A549 (cell line): ENCODE measurements around the gene NINJ1. TPM values are rescaled to one million over a fixed set of nuclear protein-coding genes. Genes with fewer than 3 reads are reported as not detected.
A peak's percentile ranks its signal among the peaks of the same experiment; 100 is the strongest.

Experiments used
- ATAC-seq, 2 experiments: fragments of 200-7000 bp in 1 of 2; fragments of >200 bp in 1 of 2; cut with Nextera tagmentation in 1 of 2; cut with Tn5 transposase in 1 of 2; 3 replicates each; pipeline versions ENCODE4 v1.8.0 to v1.9.1; 2018 to 2020; ENCODE audit warnings: mild to moderate bottlenecking in 1 of 2, moderate library complexity in 1 of 2
- CTCF ChIA-PET: fragments of 300-600 bp; sonication (Branson Sonifier 250); formaldehyde crosslinking; extraction: SDS; loops from one replicate; lab custom pipeline; 2021; ENCODE audit warnings: antibody characterized with exemption, inconsistent platforms; lab: Yijun Ruan, JAX
- POLR2A ChIA-PET: fragments of 350-600 bp; formaldehyde crosslinking; extraction: SDS; loops from one replicate; lab custom pipeline; 2021; ENCODE audit warnings: antibody characterized with exemption, inconsistent platforms; lab: Yijun Ruan, JAX
- DNase-seq, 2 experiments: peaks; one replicate each; pipeline versions ENCODE4 v3.0.0 to v3.0.0-alpha.2; 2011 to 2016; ENCODE audit warnings: low read depth in 1 of 2, low spot score in 1 of 2
- FAIRE-seq: peaks from 2 replicates; lab custom pipeline; 2011; peaks lifted over from hg19 to GRCh38; lab: Jason Lieb, UNC
- H3K27ac ChIP-seq, 2 experiments: fragments of >200 bp; sonication (Bioruptor Twin); formaldehyde crosslinking; 3 replicates each; pipeline ENCODE4 v1.5.1; 2016 to 2017
- H3K4me1 ChIP-seq: fragments of >200 bp; sonication (Bioruptor Twin); formaldehyde crosslinking; 3 replicates; pipeline ENCODE4 v1.6.1; 2016
- H3K4me2 ChIP-seq: fragments of >200 bp; sonication (Bioruptor Twin); formaldehyde crosslinking; 3 replicates; pipeline ENCODE4 v1.6.1; 2016
- H3K4me3 ChIP-seq: fragments of >200 bp; sonication (Bioruptor Twin); formaldehyde crosslinking; 3 replicates; pipeline ENCODE4 v1.5.1; 2016
- H3K9me3 ChIP-seq: fragments of >200 bp; sonication (Bioruptor Twin); formaldehyde crosslinking; 3 replicates; pipeline ENCODE4 v1.6.1; 2016
- BHLHE40 ChIP-seq: IDR thresholded peaks from 2 replicates; pipeline ENCODE4 v1.6.1; 2012; ENCODE audit warnings: low read depth, low read length, inconsistent platforms
- CBX8 ChIP-seq: fragments of 200-600 bp; sonication (generic); IDR thresholded peaks from 2 replicates; pipeline ENCODE4 v1.6.1; 2016
- CHD4 ChIP-seq: fragments of 200-600 bp; sonication (generic); IDR thresholded peaks from 2 replicates; pipeline ENCODE4 v1.6.1; 2016; ENCODE audit warnings: antibody characterized with exemption, mild to moderate bottlenecking, borderline replicate concordance
- EP300 ChIP-seq, 2 experiments: fragments of >200 bp; sonication (Bioruptor Twin); formaldehyde crosslinking; IDR thresholded peaks; 2 replicates in 1 of 2; 3 replicates in 1 of 2; pipeline ENCODE4 v1.6.1; 2016 to 2017
- ESRRA ChIP-seq: fragments of 150-350 bp; IDR thresholded peaks from 2 replicates; pipeline ENCODE4 v1.6.1; 2014; ENCODE audit warnings: mild to moderate bottlenecking, low read length, borderline replicate concordance
- FOSL2 ChIP-seq, 2 experiments: fragments of 450-650 bp in 1 of 2; fragments of >200 bp in 1 of 2; sonication (Bioruptor Twin) in 1 of 2; formaldehyde crosslinking; IDR thresholded peaks; 2 replicates each; pipeline versions ENCODE4 v1.5.0 to v1.6.1; 2016 to 2020; ENCODE audit warnings: mild to moderate bottlenecking in 1 of 2, moderate library complexity in 1 of 2
- FOXS1 ChIP-seq: fragments of 250-450 bp; sonication (Bioruptor Pico); IDR thresholded peaks from 2 replicates; pipeline ENCODE4 v1.5.0; 2020; ENCODE audit warnings: mild to moderate bottlenecking, moderate library complexity
- GATA3 ChIP-seq: IDR thresholded peaks from 2 replicates; pipeline ENCODE4 v1.6.1; 2012; ENCODE audit warnings: borderline replicate concordance
- HEYL ChIP-seq: fragments of 250-450 bp; sonication (Bioruptor Pico); IDR thresholded peaks from 2 replicates; pipeline ENCODE4 v1.8.0; 2021; ENCODE audit warnings: mild to moderate bottlenecking, moderate library complexity
- HOXA7 ChIP-seq: fragments of 250-450 bp; sonication (Bioruptor Pico); IDR thresholded peaks from 2 replicates; pipeline ENCODE4 v1.5.0; 2020; ENCODE audit warnings: mild to moderate bottlenecking, moderate library complexity
- KDM1A ChIP-seq: fragments of 200-600 bp; sonication (generic); IDR thresholded peaks from 2 replicates; pipeline ENCODE4 v1.6.1; 2016; ENCODE audit warnings: low read depth, mild to moderate bottlenecking
- MAZ ChIP-seq: fragments of 150-350 bp; IDR thresholded peaks from 2 replicates; pipeline ENCODE4 v1.6.1; 2014; ENCODE audit warnings: antibody characterized with exemption, low read depth, low read length, borderline replicate concordance
- MYC ChIP-seq: IDR thresholded peaks from 2 replicates; pipeline ENCODE4 v1.6.1; 2012; ENCODE audit warnings: mild to moderate bottlenecking, inconsistent platforms, low read length, improper control_type of control experiment, borderline replicate concordance
- NFE2L2 ChIP-seq: fragments of 150-350 bp; conservative IDR thresholded peaks from 2 replicates; pipeline ENCODE4 v1.6.1; 2014; ENCODE audit warnings: low read length
- NPAS2 ChIP-seq: fragments of 250-450 bp; sonication (Bioruptor Pico); IDR thresholded peaks from 2 replicates; pipeline ENCODE4 v1.8.0; 2022; ENCODE audit warnings: mild to moderate bottlenecking, moderate library complexity, borderline replicate concordance
- RAD21 ChIP-seq, 2 experiments: fragments of >200 bp in 1 of 2; sonication (Bioruptor Twin) in 1 of 2; formaldehyde crosslinking in 1 of 2; IDR thresholded peaks in 1 of 2; conservative IDR thresholded peaks in 1 of 2; 2 replicates in 1 of 2; 3 replicates in 1 of 2; pipeline ENCODE4 v1.6.1; 2012 to 2018; ENCODE audit warnings: inconsistent platforms in 1 of 2
- RARB ChIP-seq: fragments of 250-450 bp; sonication (Bioruptor Pico); IDR thresholded peaks from 2 replicates; pipeline ENCODE4 v1.8.0; 2021; ENCODE audit warnings: mild to moderate bottlenecking, moderate library complexity
- RNF2 ChIP-seq: fragments of 200-600 bp; sonication (generic); IDR thresholded peaks from 2 replicates; pipeline ENCODE4 v1.6.1; 2016; ENCODE audit warnings: low read depth, mild to moderate bottlenecking, antibody characterized with exemption, moderate library complexity, borderline replicate concordance
- SREBF2 ChIP-seq: fragments of 450-650 bp; IDR thresholded peaks from 2 replicates; pipeline ENCODE4 v1.6.1; 2014; ENCODE audit warnings: mild to moderate bottlenecking, moderate library complexity
- TP53 ChIP-seq: fragments of 250-450 bp; sonication (Bioruptor Pico); IDR thresholded peaks from 2 replicates; pipeline ENCODE4 v1.5.0; 2021; ENCODE audit warnings: mild to moderate bottlenecking, moderate library complexity
- ZC3H11A ChIP-seq: fragments of 450-650 bp; IDR thresholded peaks from 2 replicates; pipeline ENCODE4 v1.6.1; 2014; ENCODE audit warnings: antibody characterized with exemption, mild to moderate bottlenecking
- ZFP36 ChIP-seq: fragments of 450-650 bp; IDR thresholded peaks from 2 replicates; pipeline ENCODE4 v1.6.1; 2014; ENCODE audit warnings: borderline replicate concordance; ENCODE audit not compliant: partially characterized antibody
- ZSCAN20 ChIP-seq: fragments of 250-450 bp; sonication (Bioruptor Pico); IDR thresholded peaks from 2 replicates; pipeline ENCODE4 v1.8.0; 2022; ENCODE audit warnings: mild to moderate bottlenecking, moderate library complexity
- WGBS: methylation state at CpG from one replicate; pipeline ENCODE4 v1.1.6; 2017; ENCODE audit errors: missing lambda C conversion rate; 5-methylcytosine and 5-hydroxymethylcytosine counted together
- polyA plus RNA-seq, 4 experiments: library from polyadenylated mRNA; depleted of rRNA in 3 of 4; stranded (reverse); fragments of >200 nt; fragmentation: RNase III in 1 of 4; extraction: RNeasy Plus Mini Kit Qiagen cat#74134 plus additional on column Dnase treatment in 1 of 4; gene quantifications; 2 replicates in 3 of 4; 3 replicates in 1 of 4; pipeline ENCODE4 v1.2.3, GENCODE V29; 2011 to 2017
- TF ChIP-seq, protein P1 (sequence below): IDR thresholded peaks from 2 replicates; pipeline ENCODE4 v1.6.1; 2012; ENCODE audit warnings: low read depth, borderline replicate concordance
- TF ChIP-seq, protein P2 (sequence below): fragments of >200 bp; sonication (Bioruptor Twin); formaldehyde crosslinking; IDR thresholded peaks from 3 replicates; pipeline ENCODE4 v1.6.1; 2016
- TF ChIP-seq, protein P3 (sequence below): IDR thresholded peaks from 2 replicates; pipeline ENCODE4 v1.6.1; 2012

NINJ1 gene
- polyA plus RNA-seq, 2 of the 4 experiments (the other 2 are of a cell fraction): 27.0 to 60.4 TPM

DNA sequence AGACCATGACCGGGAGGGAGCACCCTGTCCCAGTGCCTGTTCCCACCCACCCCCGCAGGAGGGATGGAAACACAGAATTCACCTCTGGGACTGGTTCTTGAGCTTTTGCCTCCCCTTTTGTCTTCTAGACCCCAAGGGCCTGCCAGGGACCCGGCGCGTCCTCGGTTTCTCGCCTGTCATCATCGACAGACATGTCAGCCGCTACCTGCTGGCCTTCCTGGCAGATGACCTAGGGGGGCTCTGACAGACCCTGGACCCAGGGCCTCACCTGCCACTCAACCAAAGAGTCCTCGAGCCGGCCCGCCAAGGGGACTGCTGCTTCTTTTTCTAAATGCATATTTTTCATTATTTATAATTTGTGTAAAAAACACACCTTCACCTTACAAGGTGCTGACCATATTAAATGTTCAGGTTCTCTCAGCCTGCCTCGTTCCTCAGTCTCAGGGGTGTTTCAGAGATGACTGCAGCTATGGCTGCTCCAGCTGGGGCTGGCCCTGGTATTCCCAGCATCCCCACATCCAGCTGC is 21.1 kb downstream of the NINJ1 start:
- Histone ChIP-seq H3K4me2 (peak overlapping the region; percentile 39; the same call in 1 of the 3 replicates), H3K9me3 (no peaks in the 10 kb centered on the region), H3K27ac (peak overlapping the region; percentile 78 to 81), H3K4me1 (peaks cover 54% of the 10 kb centered on the region), H3K4me3 (no peak overlapping the region)
- ChIA-PET CTCF (interaction anchor here (0.8 to 3.9 kb wide), 7 partner anchors 8 to 190 kb away, joined by 3 to 24 read pairs (median 4); partner anchors contain the start of gene NINJ1), POLR2A (interaction anchor here (1.0 kb wide), 1 partner anchor 17 kb away, joined by 4 read pairs; no protein-coding TSS in a partner anchor)
- DNase-seq (no peak), ATAC-seq (no peak), FAIRE-seq (no peak)
- no peak for TF ChIP-seq RARB
- no peak for TF ChIP-seq NFE2L2
- no peak for TF ChIP-seq KDM1A
- no peak for TF ChIP-seq BHLHE40
- TF ChIP-seq ESRRA: no peak
- TF ChIP-seq ZSCAN20 (CRISPR knock-in tag): no peak
- TF ChIP-seq, protein P1, sequence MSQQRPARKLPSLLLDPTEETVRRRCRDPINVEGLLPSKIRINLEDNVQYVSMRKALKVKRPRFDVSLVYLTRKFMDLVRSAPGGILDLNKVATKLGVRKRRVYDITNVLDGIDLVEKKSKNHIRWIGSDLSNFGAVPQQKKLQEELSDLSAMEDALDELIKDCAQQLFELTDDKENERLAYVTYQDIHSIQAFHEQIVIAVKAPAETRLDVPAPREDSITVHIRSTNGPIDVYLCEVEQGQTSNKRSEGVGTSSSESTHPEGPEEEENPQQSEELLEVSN: no peak
- TF ChIP-seq MYC: no peak
- TF ChIP-seq HEYL (CRISPR knock-in tag): no peak
- no peak for TF ChIP-seq CHD4
- no peak for TF ChIP-seq RNF2
- no peak for TF ChIP-seq ZC3H11A
- WGBS: 76% methylated on average over 13 of the region's 13 CpGs

DNA sequence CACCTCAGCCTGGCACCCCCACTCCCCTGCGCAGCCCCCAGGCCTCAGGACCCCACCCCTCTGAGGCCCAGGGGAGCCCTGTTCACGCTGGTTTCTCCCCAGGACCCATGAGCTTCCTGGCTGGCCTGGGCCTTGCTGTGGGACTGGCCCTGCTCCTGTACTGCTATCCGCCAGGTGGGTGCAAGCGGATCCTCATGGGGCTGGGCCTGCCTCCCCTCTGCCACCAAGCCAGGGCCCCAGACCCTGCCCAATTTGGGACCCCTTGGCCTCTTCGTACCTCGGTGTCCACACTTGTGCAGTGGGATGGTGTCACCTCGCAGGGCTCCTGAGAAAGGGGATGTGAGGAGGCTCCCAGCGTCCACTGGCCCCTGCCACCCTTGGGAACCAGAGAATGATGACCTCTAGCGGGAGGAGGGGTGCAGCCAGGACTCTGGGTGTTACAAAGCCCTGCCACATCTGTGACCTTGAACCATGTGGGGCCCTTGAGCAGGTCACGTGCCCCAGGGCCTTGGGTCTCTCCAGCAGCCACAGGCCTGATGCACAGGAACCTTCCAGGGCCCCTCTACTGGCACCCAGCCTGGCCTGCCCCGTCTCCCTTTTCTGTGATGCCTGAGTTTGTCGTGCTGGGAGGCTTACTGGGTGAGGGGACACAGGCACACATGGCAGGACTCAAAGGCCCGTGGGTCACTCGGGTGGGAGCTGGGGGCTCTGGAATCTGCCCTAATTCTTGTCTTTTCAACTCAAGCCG is 21.8 kb downstream of the NINJ1 start:
- Histone ChIP-seq H3K27ac (peak overlapping the region in 1 of 2 experiments; percentile 81; a peak in 5 of 6 replicates), H3K4me3 (no peak overlapping the region), H3K4me2 (no peak overlapping the region), H3K9me3 (no peaks in the 10 kb centered on the region), H3K4me1 (peaks cover 54% of the 10 kb centered on the region)
- TF ChIP-seq, protein P2, sequence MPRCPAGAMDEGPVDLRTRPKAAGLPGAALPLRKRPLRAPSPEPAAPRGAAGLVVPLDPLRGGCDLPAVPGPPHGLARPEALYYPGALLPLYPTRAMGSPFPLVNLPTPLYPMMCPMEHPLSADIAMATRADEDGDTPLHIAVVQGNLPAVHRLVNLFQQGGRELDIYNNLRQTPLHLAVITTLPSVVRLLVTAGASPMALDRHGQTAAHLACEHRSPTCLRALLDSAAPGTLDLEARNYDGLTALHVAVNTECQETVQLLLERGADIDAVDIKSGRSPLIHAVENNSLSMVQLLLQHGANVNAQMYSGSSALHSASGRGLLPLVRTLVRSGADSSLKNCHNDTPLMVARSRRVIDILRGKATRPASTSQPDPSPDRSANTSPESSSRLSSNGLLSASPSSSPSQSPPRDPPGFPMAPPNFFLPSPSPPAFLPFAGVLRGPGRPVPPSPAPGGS: no peak
- TF ChIP-seq, protein P3, sequence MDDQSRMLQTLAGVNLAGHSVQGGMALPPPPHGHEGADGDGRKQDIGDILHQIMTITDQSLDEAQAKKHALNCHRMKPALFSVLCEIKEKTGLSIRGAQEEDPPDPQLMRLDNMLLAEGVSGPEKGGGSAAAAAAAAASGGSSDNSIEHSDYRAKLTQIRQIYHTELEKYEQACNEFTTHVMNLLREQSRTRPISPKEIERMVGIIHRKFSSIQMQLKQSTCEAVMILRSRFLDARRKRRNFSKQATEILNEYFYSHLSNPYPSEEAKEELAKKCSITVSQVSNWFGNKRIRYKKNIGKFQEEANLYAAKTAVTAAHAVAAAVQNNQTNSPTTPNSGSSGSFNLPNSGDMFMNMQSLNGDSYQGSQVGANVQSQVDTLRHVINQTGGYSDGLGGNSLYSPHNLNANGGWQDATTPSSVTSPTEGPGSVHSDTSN: no peak
- TF ChIP-seq ZFP36: no peak
- no peak for TF ChIP-seq RAD21 (conservative IDR thresholded peaks at IDR 0.05 in 1 of 2, IDR thresholded peaks at IDR 0.05 in 1 of 2)
- no peak for TF ChIP-seq FOXS1 (CRISPR knock-in tag)
- no peak for TF ChIP-seq CBX8
- no peak for TF ChIP-seq SREBF2
- TF ChIP-seq HOXA7: no peak
- TF ChIP-seq KDM1A: no peak
- no peak for TF ChIP-seq NFE2L2
- TF ChIP-seq GATA3: no peak
- TF ChIP-seq CHD4: no peak
- TF ChIP-seq EP300 (IDR thresholded peaks at IDR 0.05): no peak
- TF ChIP-seq FOSL2 (IDR thresholded peaks at IDR 0.05): no peak
- TF ChIP-seq FOSL2 (CRISPR knock-in tag; IDR thresholded peaks at IDR 0.05): no peak
- no peak for TF ChIP-seq NPAS2 (CRISPR knock-in tag)
- no peak for TF ChIP-seq BHLHE40
- TF ChIP-seq MAZ: no peak
- no peak for TF ChIP-seq TP53 (CRISPR knock-in tag)
- DNase-seq (no peak), ATAC-seq (no peak), FAIRE-seq (no peak)
- WGBS: 94% methylated on average over 7 of the region's 15 CpGs
- ChIA-PET POLR2A (interaction anchor here (1.0 kb wide), 1 partner anchor 17 kb away, joined by 4 read pairs; no protein-coding TSS in a partner anchor), CTCF (interaction anchor here (0.7 to 9.9 kb wide), 7 partner anchors 6 to 191 kb away, joined by 3 to 109 read pairs (median 5); partner anchors contain the start of gene NINJ1)
